ENCODE measurements around the gene ARL8A.
"Not testable (repeated sequence)": the region's sequence is repeated elsewhere in the genome, so short reads cannot be mapped to it uniquely, and the experiment has no call there.

ARL8A gene

DNA sequence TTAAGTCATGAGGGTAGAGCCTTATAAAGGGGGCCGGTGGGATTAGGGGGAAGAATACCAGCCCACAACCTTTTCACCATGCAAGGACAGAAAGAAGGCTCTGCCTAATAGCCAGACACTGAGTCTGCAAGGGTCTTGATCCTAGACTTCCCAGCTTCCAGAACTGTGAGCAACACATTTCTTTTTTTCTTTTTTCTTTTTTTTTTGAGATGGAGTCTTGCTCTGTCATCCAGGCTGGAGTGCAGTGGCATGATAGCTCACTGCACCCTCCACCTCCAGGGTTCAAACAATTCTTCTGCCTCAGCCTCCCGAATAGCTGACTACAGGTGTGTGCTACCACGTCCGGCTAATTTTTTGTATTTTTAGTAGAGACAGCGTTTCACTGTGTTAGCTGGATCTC, 1.7 kb upstream of the ARL8A start:
- H3K4me1 Mint-ChIP-seq, result peaks cover 37% of the 10 kb centered on the region
- H3K4me3 Mint-ChIP-seq, result no peak overlapping the region
- peaks cover 36% of the 10 kb centered on the region for H3K36me3 Mint-ChIP-seq
- DNase-seq, result no peak
- H3K9me3 Mint-ChIP-seq, result no peaks in the 10 kb centered on the region
- CTCF ChIA-PET, result interaction anchor here (0.9 to 2.0 kb wide), 5 partner anchors 8 to 171 kb away, joined by 3 to 11 read pairs (median 6); partner anchors contain the start of gene LGR6
- no peaks in the 10 kb centered on the region for H3K27me3 Mint-ChIP-seq
- no peak overlapping the region for H3K27ac Mint-ChIP-seq

DNA sequence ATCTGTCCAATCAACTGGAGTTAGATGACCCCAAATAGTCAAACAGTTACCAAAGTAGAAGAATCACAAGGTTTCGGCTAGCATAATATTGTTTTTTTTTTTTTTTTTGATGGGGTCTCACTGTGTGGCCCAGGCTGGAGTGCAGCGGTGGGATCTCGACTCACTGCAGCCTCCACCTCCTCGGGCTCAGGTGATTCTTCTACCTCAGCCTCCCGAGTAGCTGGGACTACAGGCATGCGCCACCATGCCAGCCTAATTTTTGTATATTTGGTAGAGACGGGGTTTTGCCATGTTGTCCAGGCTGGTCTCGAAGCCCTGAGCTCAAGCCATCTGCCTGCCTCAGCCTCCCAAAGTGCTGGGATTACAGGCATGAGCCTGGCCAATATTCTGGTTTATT, 1.2 kb upstream of the ARL8A start:
- Mint-ChIP-seq H3K4me1 (peaks cover 42% of the 10 kb centered on the region), H3K4me3 (peak overlapping the region; percentile 80), H3K36me3 (peaks cover 30% of the 10 kb centered on the region), H3K27ac (peak overlapping the region; percentile 89)
- H3K9me3 Mint-ChIP-seq, H3K27me3 Mint-ChIP-seq, DNase-seq: not testable (repeated sequence)
- CTCF ChIA-PET, result interaction anchor here (0.9 to 2.0 kb wide), 4 partner anchors 9 to 47 kb away, joined by 4 to 11 read pairs (median 7); partner anchors contain the start of gene LGR6

DNA sequence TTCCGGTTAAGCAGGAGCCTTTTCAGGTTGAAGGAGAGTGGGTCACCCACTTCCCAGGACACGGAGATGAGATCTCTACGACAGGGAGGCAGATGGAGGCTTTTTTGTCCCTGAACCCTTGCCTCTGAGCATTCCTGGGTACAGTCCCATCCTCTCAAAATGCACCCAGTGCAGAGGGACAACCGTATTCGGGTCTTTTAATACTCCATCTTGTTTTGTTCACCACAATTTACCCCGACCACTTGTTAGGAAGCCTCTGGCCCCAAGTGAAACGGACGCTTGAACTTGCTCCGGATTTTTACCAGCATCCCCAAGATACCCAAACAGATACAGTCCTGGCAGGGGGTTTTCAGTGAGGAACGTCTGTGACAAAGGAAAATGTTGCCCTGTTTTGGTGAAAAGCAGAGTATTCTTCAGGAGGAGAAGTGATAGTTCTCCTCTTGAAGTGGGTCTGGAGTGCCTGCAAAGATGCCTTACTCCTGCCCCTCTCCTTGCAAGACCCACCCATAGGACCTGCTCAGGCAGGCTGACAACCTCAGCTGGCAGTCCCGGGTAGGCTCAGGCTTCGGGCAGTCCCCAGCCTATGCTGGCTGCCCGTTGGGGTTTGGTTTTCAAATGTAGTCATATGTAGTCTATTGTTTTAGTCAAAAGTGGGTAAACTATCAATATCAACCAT, 669 bp upstream of the ARL8A start:
- Mint-ChIP-seq H3K36me3 (peaks cover 26% of the 10 kb centered on the region), H3K9me3 (no peaks in the 10 kb centered on the region), H3K27me3 (no peaks in the 10 kb centered on the region), H3K4me1 (peaks cover 45% of the 10 kb centered on the region), H3K27ac (peak overlapping the region; percentile 89), H3K4me3 (peak overlapping the region; percentile 80)
- peak; percentile 40 for DNase-seq
- CTCF ChIA-PET, result interaction anchor here (1.0 to 2.0 kb wide), 2 partner anchors 9 kb away, joined by 8 to 11 read pairs; no protein-coding TSS in a partner anchor

DNA sequence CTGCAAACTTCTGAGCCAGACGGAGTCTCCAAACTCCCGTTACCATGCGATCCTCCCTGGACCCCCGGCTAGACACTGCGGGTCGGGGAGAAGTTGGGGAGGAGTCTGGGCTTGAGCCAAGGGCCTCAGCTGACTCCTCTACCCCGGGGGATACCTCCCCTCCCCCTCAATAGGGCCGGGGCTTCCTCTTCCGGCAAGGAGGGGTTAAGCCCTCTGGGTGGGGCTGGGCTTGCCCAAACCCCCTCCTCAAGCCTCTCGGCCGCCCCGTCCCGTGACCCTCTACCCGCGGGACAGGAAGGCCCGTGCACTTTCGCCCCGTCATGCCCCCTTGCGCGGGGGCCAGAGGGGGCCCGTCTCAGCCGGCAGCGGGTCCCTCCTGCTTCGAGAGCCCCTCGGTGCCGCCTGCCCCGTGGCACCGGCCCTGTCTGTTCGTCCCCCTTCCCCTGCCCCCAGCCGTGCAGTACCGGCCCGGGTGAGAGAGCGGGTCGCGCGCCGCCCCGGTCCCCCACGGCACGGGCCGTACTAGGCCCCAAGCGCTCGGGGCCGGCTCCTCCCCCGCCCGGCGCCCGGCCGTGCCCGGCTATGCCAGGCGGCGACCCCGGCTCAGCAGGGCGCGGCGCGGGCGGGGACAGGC, 652 bp downstream of the ARL8A start:
- peak overlapping the region; percentile 85 for H3K27ac Mint-ChIP-seq
- H3K27me3 Mint-ChIP-seq, result no peaks in the 10 kb centered on the region
- peaks cover 45% of the 10 kb centered on the region for H3K4me1 Mint-ChIP-seq
- H3K9me3 Mint-ChIP-seq, result no peaks in the 10 kb centered on the region
- peak; percentile 60 for DNase-seq
- peaks cover 16% of the 10 kb centered on the region for H3K36me3 Mint-ChIP-seq
- H3K4me3 Mint-ChIP-seq, result peak overlapping the region; percentile 96
- CTCF ChIA-PET, result interaction anchor here (1.0 to 2.0 kb wide), 3 partner anchors 9 to 16 kb away, joined by 4 to 9 read pairs (median 6); partner anchors contain the start of gene PTPN7

DNA sequence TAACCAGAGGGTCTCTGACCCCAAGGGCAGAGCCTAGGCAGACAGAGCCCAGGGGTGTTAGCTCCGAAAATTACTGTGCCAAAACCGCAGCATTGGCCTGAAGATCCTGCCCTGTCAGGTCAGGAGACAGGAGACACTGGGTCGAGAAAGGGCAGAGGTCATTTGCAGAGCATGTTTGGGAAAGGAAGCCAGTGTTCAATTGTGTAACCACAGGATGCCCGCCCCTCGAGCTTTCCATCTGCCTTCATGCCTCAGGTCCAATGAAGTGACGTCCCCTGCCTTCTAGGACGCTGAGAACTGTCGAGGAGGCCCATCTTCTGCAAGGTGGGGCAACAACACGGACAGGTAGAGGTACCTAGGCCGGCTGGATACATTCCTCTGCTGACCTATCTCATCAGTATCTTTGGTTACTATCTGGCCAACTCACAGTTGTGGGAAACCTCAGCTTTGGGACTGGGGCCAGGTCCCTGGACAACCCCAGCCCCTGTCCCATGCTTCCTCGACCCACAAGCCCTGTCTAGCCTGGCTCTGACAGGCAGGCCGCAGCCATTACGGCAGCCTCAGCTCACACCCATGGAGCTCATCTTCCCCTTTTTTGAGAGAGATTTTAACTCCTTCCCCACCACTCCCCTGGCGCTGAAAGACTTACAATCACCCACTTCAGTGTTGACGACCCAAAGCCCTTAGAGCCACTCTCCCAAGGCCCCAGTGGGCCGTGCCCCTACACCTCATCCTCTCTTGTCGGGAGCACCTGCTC, 1.3 kb downstream of the ARL8A start:
- DNase-seq, result peak; percentile 40
- CTCF ChIA-PET, result interaction anchor here (0.6 to 2.0 kb wide), 4 partner anchors 8 to 1199 kb away, joined by 3 to 9 read pairs (median 5); partner anchors contain the start of gene PTPN7
- Mint-ChIP-seq H3K9me3 (no peaks in the 10 kb centered on the region), H3K36me3 (peaks cover 13% of the 10 kb centered on the region), H3K27ac (peak overlapping the region; percentile 85), H3K27me3 (no peaks in the 10 kb centered on the region), H3K4me1 (peaks cover 45% of the 10 kb centered on the region), H3K4me3 (peak overlapping the region; percentile 96)

DNA sequence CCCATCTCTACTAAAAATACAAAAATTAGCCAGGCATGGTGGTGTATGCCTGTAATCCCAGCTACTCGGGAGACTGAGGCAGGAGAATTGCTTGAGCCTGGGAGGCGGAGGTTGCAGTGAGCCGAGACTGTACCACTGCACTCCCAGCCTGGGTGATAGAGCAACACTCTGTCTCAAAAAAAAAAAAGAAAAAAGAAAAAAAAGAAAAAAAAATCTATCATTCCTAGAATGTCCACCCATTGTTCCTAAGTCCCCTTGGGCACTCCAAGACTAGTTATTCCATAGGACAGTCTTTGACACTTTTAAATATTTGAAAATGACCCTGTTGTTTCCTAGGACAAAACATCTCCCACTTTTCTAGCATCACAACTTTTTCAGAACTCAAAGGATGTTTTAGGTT, 3.1 kb downstream of the ARL8A start:
- Mint-ChIP-seq H3K36me3 (peaks cover 12% of the 10 kb centered on the region), H3K4me1 (peaks cover 43% of the 10 kb centered on the region)
- H3K27me3 Mint-ChIP-seq, H3K4me3 Mint-ChIP-seq, H3K9me3 Mint-ChIP-seq, DNase-seq, CTCF ChIA-PET, H3K27ac Mint-ChIP-seq: not testable (repeated sequence)

DNA sequence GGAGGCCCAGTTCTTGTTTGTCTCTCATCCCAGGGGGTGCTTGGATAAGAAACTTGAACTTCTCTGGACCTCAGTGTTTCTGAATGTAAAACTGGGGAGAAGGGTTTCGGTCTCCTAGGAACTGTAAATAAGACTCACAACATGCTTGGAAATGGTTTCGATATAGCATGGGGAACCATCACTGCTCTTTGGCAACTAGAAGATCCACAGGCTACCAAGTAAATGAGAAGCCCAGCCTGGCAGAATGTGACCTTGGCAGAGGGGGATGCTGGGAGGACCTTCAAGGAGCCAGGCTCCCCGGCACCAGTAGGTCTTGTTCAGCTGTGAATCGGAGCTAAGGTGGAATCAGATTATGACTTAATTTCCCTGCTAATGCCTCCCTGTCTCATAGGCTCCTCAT, 3.7 kb downstream of the ARL8A start:
- Mint-ChIP-seq H3K36me3 (peaks cover 12% of the 10 kb centered on the region), H3K27ac (no peak overlapping the region), H3K27me3 (no peaks in the 10 kb centered on the region), H3K4me1 (peaks cover 38% of the 10 kb centered on the region), H3K4me3 (no peak overlapping the region), H3K9me3 (no peaks in the 10 kb centered on the region)
- CTCF ChIA-PET, result no interaction called here
- DNase-seq, result no peak

DNA sequence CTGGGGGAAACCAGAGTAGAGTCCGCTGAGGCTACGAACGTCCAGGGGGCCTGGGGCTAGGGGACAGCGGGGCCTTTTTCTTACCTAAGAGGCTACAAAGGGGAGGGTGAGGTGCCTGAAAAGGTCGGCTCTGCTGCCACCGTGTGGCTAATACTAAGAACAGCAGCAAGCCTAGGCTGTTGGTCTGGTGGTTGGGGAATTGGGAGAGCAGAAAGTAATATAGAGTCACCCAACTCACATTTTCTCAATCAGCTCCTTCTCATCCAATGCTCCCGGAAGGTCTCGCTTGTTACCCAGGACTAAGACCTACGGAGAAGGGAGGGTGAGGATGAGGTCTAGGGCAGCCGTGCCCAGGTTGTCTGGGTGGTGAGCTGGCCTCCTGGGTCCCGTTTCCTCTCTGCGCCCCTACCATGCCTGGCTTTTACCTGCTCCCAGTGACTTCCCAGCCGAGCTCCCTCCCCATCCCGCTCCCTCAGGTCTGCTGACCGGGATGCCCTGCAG, 9.3 kb downstream of the ARL8A start:
- H3K4me1 Mint-ChIP-seq, result peaks cover 7% of the 10 kb centered on the region
- H3K27me3 Mint-ChIP-seq, result no peaks in the 10 kb centered on the region
- DNase-seq, result peak; percentile 61
- no peak overlapping the region for H3K27ac Mint-ChIP-seq
- CTCF ChIA-PET, result interaction anchor here (0.7 to 2.6 kb wide), 19 partner anchors 8 to 872 kb away, joined by 3 to 32 read pairs (median 5); partner anchors contain the start of genes ELF3, PTPN7 and TMEM183A
- H3K36me3 Mint-ChIP-seq, result peaks cover 19% of the 10 kb centered on the region
- no peaks in the 10 kb centered on the region for H3K9me3 Mint-ChIP-seq
- H3K4me3 Mint-ChIP-seq, result no peak overlapping the region

DNA sequence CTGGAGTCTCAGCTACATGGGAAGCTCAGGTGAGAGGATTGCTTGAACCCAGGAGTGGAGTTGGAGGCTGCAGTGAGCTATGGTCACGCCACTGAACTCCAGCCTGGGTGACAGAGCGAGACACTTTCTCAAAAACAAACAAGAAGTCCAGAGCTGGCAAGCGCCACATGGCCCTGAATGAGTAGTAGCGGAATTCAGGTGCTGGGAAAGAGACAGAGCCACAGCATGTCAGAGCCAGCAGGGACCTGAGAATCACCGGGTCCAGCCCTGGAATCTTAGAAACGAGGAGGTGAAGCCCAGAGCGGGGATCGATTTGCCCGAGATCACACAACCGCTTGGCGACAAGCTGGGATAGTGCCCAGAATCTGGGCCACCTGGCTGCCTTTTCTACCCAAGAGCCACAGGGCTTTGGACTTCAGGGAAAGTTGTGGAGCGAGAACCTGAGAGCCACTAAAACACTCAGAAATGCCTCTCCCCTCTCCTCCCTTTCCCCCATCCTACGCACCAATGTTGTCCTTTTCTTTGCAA, 9.8 kb downstream of the ARL8A start:
- peaks cover 19% of the 10 kb centered on the region for H3K36me3 Mint-ChIP-seq
- peaks cover 7% of the 10 kb centered on the region for H3K4me1 Mint-ChIP-seq
- H3K27ac Mint-ChIP-seq, result no peak overlapping the region
- H3K4me3 Mint-ChIP-seq, result no peak overlapping the region
- no peak for DNase-seq
- H3K27me3 Mint-ChIP-seq, result no peaks in the 10 kb centered on the region
- CTCF ChIA-PET, result interaction anchor here (0.9 to 2.6 kb wide), 13 partner anchors 9 to 252 kb away, joined by 3 to 32 read pairs (median 5); partner anchors contain the start of genes ELF3 and PTPN7
- H3K9me3 Mint-ChIP-seq, result no peaks in the 10 kb centered on the region

DNA sequence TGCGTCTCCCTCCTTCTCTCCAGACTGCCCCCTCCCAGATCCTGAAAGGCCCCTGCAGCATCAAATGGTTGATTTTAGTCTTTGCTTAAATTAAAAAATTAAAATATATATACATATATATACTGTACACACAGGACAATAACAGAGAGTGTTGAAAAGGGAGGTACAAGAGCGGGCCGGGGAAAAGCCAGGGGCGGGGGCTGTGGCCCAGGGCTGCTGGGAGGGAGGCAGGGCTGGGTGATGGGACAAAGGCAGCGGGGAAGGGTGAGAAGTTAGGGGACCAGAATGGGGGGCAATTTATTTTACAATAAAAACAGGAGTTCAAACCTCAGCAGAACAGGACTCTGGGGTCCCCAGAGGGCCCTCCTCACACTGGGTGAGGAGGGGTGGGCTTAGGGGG, 10.5 kb downstream of the ARL8A start:
- Mint-ChIP-seq H3K36me3 (peaks cover 19% of the 10 kb centered on the region), H3K27me3 (no peaks in the 10 kb centered on the region), H3K9me3 (no peaks in the 10 kb centered on the region), H3K27ac (no peak overlapping the region), H3K4me1 (peaks cover 7% of the 10 kb centered on the region), H3K4me3 (no peak overlapping the region)
- CTCF ChIA-PET, result interaction anchor here (0.9 to 2.6 kb wide), 6 partner anchors 14 to 238 kb away, joined by 3 to 32 read pairs (median 8); partner anchors contain the start of gene ELF3
- no peak for DNase-seq

DNA sequence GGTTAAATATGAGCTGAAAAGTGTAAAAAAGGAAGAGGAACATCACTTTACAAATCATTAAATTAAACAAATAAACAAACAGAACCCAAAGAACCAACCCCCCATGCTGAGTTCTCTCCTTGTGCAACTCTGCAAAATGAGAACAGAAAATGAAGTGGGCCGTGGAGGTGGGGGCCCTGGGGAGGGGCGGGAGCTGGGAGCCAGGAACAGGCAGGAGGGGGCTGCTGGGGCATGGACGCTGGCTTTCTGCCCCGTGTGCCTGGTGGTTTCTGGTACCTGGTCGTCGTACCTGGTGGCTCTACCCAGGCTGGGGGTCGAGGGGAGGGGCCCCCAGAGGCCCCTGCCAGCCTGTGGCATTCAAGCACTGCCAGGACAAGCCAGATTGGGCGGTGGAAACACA, 11.0 kb downstream of the ARL8A start:
- CTCF ChIA-PET, result interaction anchor here (1.5 to 2.0 kb wide), 2 partner anchors 14 to 134 kb away, joined by 4 to 8 read pairs; no protein-coding TSS in a partner anchor
- H3K27me3 Mint-ChIP-seq, result peaks cover 4% of the 10 kb centered on the region
- no peak for DNase-seq
- H3K4me3 Mint-ChIP-seq, result no peak overlapping the region
- H3K36me3 Mint-ChIP-seq, result peaks cover 19% of the 10 kb centered on the region
- no peaks in the 10 kb centered on the region for H3K9me3 Mint-ChIP-seq
- no peak overlapping the region for H3K27ac Mint-ChIP-seq
- peaks cover 7% of the 10 kb centered on the region for H3K4me1 Mint-ChIP-seq

DNA sequence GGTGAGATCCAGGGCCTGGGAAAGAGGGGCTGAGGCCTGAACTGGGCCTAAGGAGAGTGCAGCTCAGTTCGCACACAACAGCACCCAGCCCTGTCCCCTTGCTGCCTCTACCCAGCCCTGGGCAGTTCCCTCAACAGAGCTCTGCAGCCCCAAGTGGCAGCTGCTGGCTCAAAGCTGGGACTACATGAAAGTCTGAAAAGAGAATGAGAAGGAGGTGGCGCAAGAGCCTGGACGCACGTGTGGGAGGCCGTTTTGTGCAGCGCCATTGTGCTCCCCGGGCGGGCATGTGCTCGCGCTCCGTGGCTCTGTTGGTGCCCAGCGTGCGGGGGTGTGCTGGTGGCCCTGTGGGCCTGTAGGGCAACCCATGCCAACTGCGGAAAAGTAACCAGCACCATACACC, 11.5 kb downstream of the ARL8A start:
- Mint-ChIP-seq H3K27ac (no peak overlapping the region), H3K36me3 (peaks cover 17% of the 10 kb centered on the region), H3K9me3 (no peaks in the 10 kb centered on the region), H3K4me1 (peaks cover 7% of the 10 kb centered on the region), H3K27me3 (peaks cover 9% of the 10 kb centered on the region), H3K4me3 (no peak overlapping the region)
- DNase-seq, result no peak
- CTCF ChIA-PET, result interaction anchor here (2.0 kb wide), 1 partner anchor 133 kb away, joined by 8 read pairs; no protein-coding TSS in a partner anchor

DNA sequence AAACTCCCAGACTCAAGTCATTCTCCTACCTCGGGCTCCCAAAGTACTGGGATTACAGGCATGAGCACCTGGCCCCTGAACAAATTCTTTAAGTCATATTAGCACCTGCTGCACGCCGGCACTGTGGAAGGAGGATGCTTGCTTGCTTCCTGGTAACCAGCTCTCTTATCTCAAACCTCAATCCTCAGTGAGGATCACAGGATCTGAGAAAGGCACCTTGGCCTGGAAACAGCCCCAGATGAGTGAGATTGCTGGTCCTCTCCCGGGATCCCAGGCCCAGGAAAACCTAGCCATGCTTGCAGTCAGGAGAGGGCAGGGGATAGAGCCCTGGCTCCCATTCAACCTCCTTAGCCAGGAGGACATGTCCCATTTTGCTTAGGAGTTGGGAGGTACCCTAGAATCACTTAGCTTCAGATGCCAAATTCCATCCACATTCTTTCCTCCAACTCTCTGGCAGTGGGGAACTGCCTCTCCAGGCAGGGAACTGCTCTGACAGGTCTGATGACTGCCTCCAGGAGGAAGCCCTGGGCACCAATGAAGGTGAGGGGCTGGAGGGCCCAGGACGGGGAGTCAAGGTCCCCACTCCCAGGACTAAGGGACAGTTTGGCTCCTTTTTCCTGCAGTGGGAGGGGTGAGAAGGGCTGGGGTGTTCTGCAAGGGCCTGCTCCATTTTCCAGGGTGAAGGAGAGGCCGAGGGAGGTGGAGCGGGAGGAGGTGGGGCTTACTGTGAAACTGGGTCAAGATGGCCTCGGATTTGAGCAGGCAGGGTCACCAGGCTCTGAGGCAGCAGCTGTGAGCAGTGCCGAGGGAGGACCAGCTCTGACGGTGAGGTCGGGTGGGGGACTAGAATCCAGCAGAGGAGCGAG, 12.3 kb downstream of the ARL8A start:
- CTCF ChIA-PET, result interaction anchor here (0.9 to 2.0 kb wide), 3 partner anchors 11 to 133 kb away, joined by 3 to 8 read pairs (median 3); no protein-coding TSS in a partner anchor
- H3K36me3 Mint-ChIP-seq, result peaks cover 14% of the 10 kb centered on the region

More for the DNA sequence above, 12.3 kb downstream of the ARL8A start:
- peak overlapping the region; percentile 64 for H3K27ac Mint-ChIP-seq
- no peak for DNase-seq
- H3K27me3 Mint-ChIP-seq, result peaks cover 15% of the 10 kb centered on the region
- H3K4me3 Mint-ChIP-seq, result no peak overlapping the region
- H3K4me1 Mint-ChIP-seq, result peaks cover 7% of the 10 kb centered on the region
- H3K9me3 Mint-ChIP-seq, result no peaks in the 10 kb centered on the region
